K562 (cell line): ENCODE data around the gene SLC16A4. TPM values are rescaled to one million over a fixed set of nuclear protein-coding genes. Genes with fewer than 3 reads are reported as not detected.

ENCODE experiments used
- CBFA2T3 ChIP-seq: fragments of 450-650 bp; IDR thresholded peaks from 2 replicates; pipeline ENCODE4 v1.6.1; 2017
- DACH1 ChIP-seq: fragments of 450-650 bp; IDR thresholded peaks from 2 replicates; pipeline ENCODE4 v1.6.1; 2018; ENCODE audit not compliant: partially characterized antibody
- EGR1 ChIP-seq: fragments of 450-650 bp; conservative IDR thresholded peaks from 2 replicates; pipeline ENCODE4 v1.6.1; 2017; ENCODE audit warnings: mild to moderate bottlenecking
- GATAD2B ChIP-seq: fragments of 450-650 bp; IDR thresholded peaks from 2 replicates; pipeline ENCODE4 v1.6.1; 2017; ENCODE audit warnings: mild to moderate bottlenecking, borderline replicate concordance
- HNRNPK ChIP-seq: fragments of 200-400 bp; formaldehyde crosslinking; IDR thresholded peaks from one replicate; pipeline ENCODE4 v1.6.1; 2018; ENCODE audit warnings: mild to moderate bottlenecking, low read depth, low read length; ENCODE audit not compliant: poor library complexity, severe bottlenecking
- KDM4B ChIP-seq, 2 experiments: fragments of 450-650 bp in 1 of 2; sonication (generic) in 1 of 2; IDR thresholded peaks; 2 replicates each; pipeline ENCODE4 v1.6.1; 2016 to 2017; ENCODE audit warnings: borderline replicate concordance in 2 of 2, antibody characterized with exemption in 1 of 2, low read depth in 1 of 2, mild to moderate bottlenecking in 1 of 2
- KDM5B ChIP-seq: fragments of 200-600 bp; sonication (generic); IDR thresholded peaks from 2 replicates; pipeline ENCODE4 v1.6.1; 2012; ENCODE audit warnings: low read depth, mild to moderate bottlenecking, moderate library complexity, low read length, control low read depth, inconsistent platforms; ENCODE audit not compliant: insufficient replicate concordance
- KHSRP ChIP-seq: fragments of 450-650 bp; IDR thresholded peaks from 2 replicates; pipeline ENCODE4 v1.6.1; 2017
- KLF1 ChIP-seq: fragments of 450-650 bp; IDR thresholded peaks from 2 replicates; pipeline ENCODE4 v1.6.1; 2016; ENCODE audit warnings: missing genetic modification characterization, missing compliant biosample characterization
- MAFF ChIP-seq: IDR thresholded peaks from 2 replicates; pipeline ENCODE4 v1.6.1; 2012; ENCODE audit warnings: low read length, improper control_type of control experiment
- POLR2AphosphoS5 ChIP-seq: IDR thresholded peaks from 2 replicates; pipeline ENCODE4 v1.6.1; 2011; ENCODE audit warnings: mild to moderate bottlenecking, low read depth, low read length, moderate library complexity; ENCODE audit not compliant: control insufficient read depth, insufficient read depth
- PRMT5 ChIP-seq: sonication (generic); formaldehyde crosslinking; IDR thresholded peaks from 2 replicates; pipeline ENCODE4 v1.5.0; 2020; ENCODE audit warnings: missing genetic modification reagents
- RAD51 ChIP-seq: fragments of 450-650 bp; IDR thresholded peaks from 2 replicates; pipeline ENCODE4 v1.7.1; 2016; ENCODE audit warnings: low read depth, mild to moderate bottlenecking, borderline replicate concordance
- RBFOX2 ChIP-seq: fragments of 200-400 bp; formaldehyde crosslinking; IDR thresholded peaks from 2 replicates; pipeline ENCODE4 v1.6.1; 2017; ENCODE audit warnings: low read depth, mild to moderate bottlenecking, low read length, moderate library complexity
- RREB1 ChIP-seq: fragments of 250-450 bp; sonication (Bioruptor Pico); IDR thresholded peaks from 2 replicates; pipeline ENCODE4 v1.4.0; 2020
- TRIM28 ChIP-seq: fragments of 450-650 bp; IDR thresholded peaks from 2 replicates; pipeline ENCODE4 v1.6.1; 2017
- XRCC4 ChIP-seq: IDR thresholded peaks from one replicate; pipeline ENCODE4 v1.6.1; 2011; ENCODE audit not compliant: insufficient read depth, insufficient read length; ENCODE audit errors: extremely low read depth
- ZBTB33 ChIP-seq: sonication (generic); formaldehyde crosslinking; IDR thresholded peaks from 2 replicates; pipeline ENCODE4 v1.8.1; 2023; ENCODE audit warnings: mild to moderate bottlenecking, missing genetic modification reagents
- ZNF41 ChIP-seq: fragments of 250-450 bp; sonication (Bioruptor Pico); conservative IDR thresholded peaks from 2 replicates; pipeline ENCODE4 v1.4.0; 2020; ENCODE audit warnings: mild to moderate bottlenecking
- polyA plus RNA-seq, 8 experiments: library from polyadenylated mRNA; depleted of rRNA in 4 of 8; stranded (reverse) in 5 of 8; unstranded in 3 of 8; fragments of >200 nt; fragmentation: Nextera tagmentation in 2 of 8; fragmentation: Illumina TruSeq in 1 of 8; extraction: Ambion mirVana in 2 of 8; extraction: Trizol in 1 of 8; gene quantifications; 2 replicates each; pipeline versions ENCODE4 v1.2.1 to v1.2.3, GENCODE V29; 2011 to 2014; ENCODE audit warnings: inconsistent platforms in 1 of 8, missing spikeins in 1 of 8
- total RNA-seq, 7 experiments: library from RNA; depleted of rRNA in 6 of 7; stranded (reverse); fragments of >200 nt in 6 of 7; fragmentation: Illumina TruSeq in 2 of 7; extraction: Trizol in 2 of 7; gene quantifications; 2 replicates each; pipeline versions ENCODE4 v1.2.1 to v1.2.3, GENCODE V29; 2011 to 2021; ENCODE audit warnings: low replicate concordance in 1 of 7
- TF ChIP-seq, protein P1 (sequence below): fragments of 450-650 bp; formaldehyde crosslinking; IDR thresholded peaks from 2 replicates; pipeline ENCODE4 v1.4.0; 2020; ENCODE audit warnings: mild to moderate bottlenecking

Gene SLC16A4
- total and polyA plus RNA-seq, 9 of the 15 experiments (the other 6 are each of a cell fraction or from before 2014, with no cell fraction given), result 0.04 to 0.31 (median 0.18) TPM; not detected in 1

GRCh38 chr1:110420874-110421793 is 30.3 kb upstream of the SLC16A4 start (continued):
- TF ChIP-seq CBFA2T3 (no peak), POLR2AphosphoS5 (no peak), EGR1 (no peak), ZNF41 (no peak), HNRNPK (no peak), TRIM28 (0 out of 2 replicates have a peak, but pooled peaks have one; percentile 37), XRCC4 (no peak), RREB1 (CRISPR knock-in tag) (0 out of 2 replicates have a peak, but pooled peaks have one; percentile 35), KDM4B (IDR thresholded peaks at IDR 0.05; ENCODE audit: borderline replicate concordance in 2 of 2, low read depth in 1 of 2) (no peak), RAD51 (no peak), PRMT5 (CRISPR knock-in tag) (no peak), KLF1 (tag) (no peak), KDM5B (no peak), RBFOX2 (no peak), DACH1 (peak; percentile 27), GATAD2B (no peak), MAFF (peak; percentile 55; the same call in 1 of the 2 replicates), KHSRP (no peak), ZBTB33 (CRISPR knock-in tag) (no peak)
- TF ChIP-seq, protein P1, sequence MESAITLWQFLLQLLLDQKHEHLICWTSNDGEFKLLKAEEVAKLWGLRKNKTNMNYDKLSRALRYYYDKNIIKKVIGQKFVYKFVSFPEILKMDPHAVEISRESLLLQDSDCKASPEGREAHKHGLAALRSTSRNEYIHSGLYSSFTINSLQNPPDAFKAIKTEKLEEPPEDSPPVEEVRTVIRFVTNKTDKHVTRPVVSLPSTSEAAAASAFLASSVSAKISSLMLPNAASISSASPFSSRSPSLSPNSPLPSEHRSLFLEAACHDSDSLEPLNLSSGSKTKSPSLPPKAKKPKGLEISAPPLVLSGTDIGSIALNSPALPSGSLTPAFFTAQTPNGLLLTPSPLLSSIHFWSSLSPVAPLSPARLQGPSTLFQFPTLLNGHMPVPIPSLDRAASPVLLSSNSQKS (CRISPR knock-in tag), result no peak
